LoVo (cell line): ENCODE data around the gene ZNF750.
A peak's percentile ranks its signal among the peaks of the same experiment; 100 is the strongest.

Source experiments
- DNase-seq: peaks from one replicate; pipeline ENCODE4 v3.0.0-alpha.2; 2016; ENCODE audit warnings: low spot score

The ZNF750 gene

GRCh38 chr17:82839617-82840292 lies at the start of gene ZNF750:
Gene ZNF750 (minus strand): TSS chr17:82840022. CDS start chr17:82832454, 7,568 bp downstream.
- no peak for DNase-seq

GRCh38 chr17:82888583-82889495 lies 49.0 kb upstream of the ZNF750 start:
- no peak for DNase-seq

- no peak for DNase-seq
Observed at GRCh38 chr17:82887255-82888164, 47.7 kb upstream of the ZNF750 start.

- no peak for DNase-seq
Observed at GRCh38 chr17:82884970-82885353, 45.1 kb upstream of the ZNF750 start.

GRCh38 chr17:82884341-82884969 lies 44.6 kb upstream of the ZNF750 start:
- no peak for DNase-seq

GRCh38 chr17:82883419-82884031 lies 43.7 kb upstream of the ZNF750 start:
- no peak for DNase-seq

GRCh38 chr17:82882715-82883418 lies 43.0 kb upstream of the ZNF750 start:
- no peak for DNase-seq

- no peak for DNase-seq
Observed at GRCh38 chr17:82881900-82882714, 42.3 kb upstream of the ZNF750 start.

- no peak for DNase-seq
Observed at GRCh38 chr17:82881324-82881823, 41.6 kb upstream of the ZNF750 start.

GRCh38 chr17:82880620-82881323 lies 41.0 kb upstream of the ZNF750 start:
- DNase-seq: no peak

- DNase-seq: no peak
Observed at GRCh38 chr17:82879241-82879640, 39.4 kb upstream of the ZNF750 start.

GRCh38 chr17:82878527-82878926 lies 38.7 kb upstream of the ZNF750 start:
- no peak for DNase-seq

GRCh38 chr17:82876602-82877379 lies 37.0 kb upstream of the ZNF750 start:
- DNase-seq: no peak

GRCh38 chr17:82876149-82876548 lies 36.3 kb upstream of the ZNF750 start:
- DNase-seq: peak; percentile 12

- no peak for DNase-seq
Observed at GRCh38 chr17:82875407-82875856, 35.6 kb upstream of the ZNF750 start.

GRCh38 chr17:82874011-82874835 lies 34.4 kb upstream of the ZNF750 start:
- DNase-seq: no peak

- DNase-seq: no peak
Observed at GRCh38 chr17:82873521-82873920, 33.7 kb upstream of the ZNF750 start.
